ENCODE data around the gene ANTXR1.

Gene ANTXR1

GRCh38 chr2:69126341-69126740, 113.4 kb downstream of the ANTXR1 start:
- no peak for TF ChIP-seq CTCF (IDR thresholded peaks at IDR 0.05; ENCODE audit: low read depth, low read length)
- no peak overlapping the region for H3K4me3 ChIP-seq (replicated peaks in 1 of 2; ENCODE audit: low read depth in 2 of 2, low read length in 2 of 2)
- no peak for DNase-seq (ENCODE audit: low read depth in 2 of 2)

- DNase-seq (ENCODE audit: low read depth in 2 of 2), result no peak
- TF ChIP-seq CTCF (IDR thresholded peaks at IDR 0.05; ENCODE audit: low read depth, low read length), result no peak
- H3K4me3 ChIP-seq (replicated peaks in 1 of 2; ENCODE audit: low read depth in 2 of 2, low read length in 2 of 2), result no peak overlapping the region
These were observed 118.5 kb downstream of the ANTXR1 start for GRCh38 chr2:69131452-69131851.

GRCh38 chr2:69131983-69132675, 119.2 kb downstream of the ANTXR1 start:
- H3K4me3 ChIP-seq (replicated peaks in 1 of 2; ENCODE audit: low read depth in 2 of 2, low read length in 2 of 2), result no peak overlapping the region
- TF ChIP-seq CTCF (IDR thresholded peaks at IDR 0.05; ENCODE audit: low read depth, low read length), result no peak
- no peak for DNase-seq (ENCODE audit: low read depth in 2 of 2)

GRCh38 chr2:69132960-69133590, 120.1 kb downstream of the ANTXR1 start:
- no peak for DNase-seq (ENCODE audit: low read depth in 2 of 2)
- no peak for TF ChIP-seq CTCF (IDR thresholded peaks at IDR 0.05; ENCODE audit: low read depth, low read length)
- no peak overlapping the region for H3K4me3 ChIP-seq (replicated peaks in 1 of 2; ENCODE audit: low read depth in 2 of 2, low read length in 2 of 2)

GRCh38 chr2:69133898-69134297, 120.9 kb downstream of the ANTXR1 start:
- no peak for DNase-seq (ENCODE audit: low read depth in 2 of 2)
- no peak for TF ChIP-seq CTCF (IDR thresholded peaks at IDR 0.05; ENCODE audit: low read depth, low read length)

GRCh38 chr2:69134306-69134945, 121.4 kb downstream of the ANTXR1 start:
- no peak overlapping the region for H3K4me3 ChIP-seq (replicated peaks in 1 of 2; ENCODE audit: low read depth in 2 of 2, low read length in 2 of 2)
- DNase-seq (ENCODE audit: low read depth in 2 of 2), result no peak
- TF ChIP-seq CTCF (IDR thresholded peaks at IDR 0.05; ENCODE audit: low read depth, low read length), result no peak

More at GRCh38 chr2:69133898-69134297, 120.9 kb downstream of the ANTXR1 start:
- no peak overlapping the region for H3K4me3 ChIP-seq (replicated peaks in 1 of 2; ENCODE audit: low read depth in 2 of 2, low read length in 2 of 2)
